ENCODE measurements around the gene PAQR3.

PAQR3 gene

DNA sequence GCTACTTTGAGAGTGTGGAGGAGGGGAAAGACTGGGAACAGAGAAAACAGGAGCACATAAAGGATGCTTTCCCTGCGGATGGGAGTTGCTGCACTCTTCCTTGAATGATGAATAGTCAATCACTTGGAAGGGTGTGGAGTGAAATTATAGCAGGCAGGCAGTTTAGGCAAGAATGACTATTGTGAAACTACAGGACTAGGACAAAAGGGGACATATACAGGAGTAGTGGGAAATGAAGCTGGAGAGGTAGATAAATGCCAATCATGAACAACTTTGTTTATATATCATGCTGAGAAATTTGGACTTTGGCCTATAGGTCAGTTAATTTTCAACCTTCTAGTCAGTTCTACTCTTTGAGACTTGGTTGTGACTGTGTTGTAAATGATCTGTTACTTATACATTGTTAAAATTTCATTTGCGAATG, 76.9 kb downstream of the PAQR3 start:
- DNase-seq (ENCODE audit: low spot score) = no peak
